ENCODE measurements around the gene RPRD2.

The RPRD2 gene

GRCh38 chr1:150352866-150353265 lies 11.1 kb upstream of the RPRD2 start:
- TF ChIP-seq ZNF274 (IDR thresholded peaks at IDR 0.05; ENCODE audit: low read depth, low read length) = no peak
- no peak for TF ChIP-seq SUZ12 (IDR thresholded peaks at IDR 0.05; ENCODE audit: extremely low read depth, insufficient read depth, insufficient read length)
- no peak for TF ChIP-seq YY1 (IDR thresholded peaks at IDR 0.05; ENCODE audit: insufficient read depth, insufficient read length)
- Histone ChIP-seq H3K27me3 (ENCODE audit: insufficient read depth, insufficient read length) (no peaks in the 10 kb centered on the region), H3K4me3 (ENCODE audit: insufficient read length, low read depth) (no peak overlapping the region), H3K36me3 (ENCODE audit: insufficient read depth, insufficient read length, low read length) (peaks cover 74% of the 10 kb centered on the region), H3K9ac (ENCODE audit: insufficient read length, low read depth) (no peak overlapping the region), H3K9me3 (ENCODE audit: insufficient read depth, low read length) (no peaks in the 10 kb centered on the region), H3K4me1 (ENCODE audit: insufficient read depth, insufficient read length) (no peaks in the 10 kb centered on the region)
- DNase-seq (ENCODE audit: low read depth, low spot score) = no peak

GRCh38 chr1:150362721-150363425 lies 1.1 kb upstream of the RPRD2 start:
- no peak for TF ChIP-seq SUZ12 (IDR thresholded peaks at IDR 0.05; ENCODE audit: extremely low read depth, insufficient read depth, insufficient read length)
- no peak for TF ChIP-seq ZNF274 (IDR thresholded peaks at IDR 0.05; ENCODE audit: low read depth, low read length)
- no peak for TF ChIP-seq YY1 (IDR thresholded peaks at IDR 0.05; ENCODE audit: insufficient read depth, insufficient read length)
- H3K9me3 ChIP-seq (ENCODE audit: insufficient read depth, low read length) = no peaks in the 10 kb centered on the region
- H3K36me3 ChIP-seq (ENCODE audit: insufficient read depth, insufficient read length, low read length) = peaks cover 7% of the 10 kb centered on the region
- H3K27me3 ChIP-seq (ENCODE audit: insufficient read depth, insufficient read length) = no peaks in the 10 kb centered on the region
- H3K4me1 ChIP-seq (ENCODE audit: insufficient read depth, insufficient read length) = peaks cover 4% of the 10 kb centered on the region
- H3K9ac ChIP-seq (ENCODE audit: insufficient read length, low read depth) = peak overlapping the region; percentile 83
- peak overlapping the region; percentile 88 for H3K4me3 ChIP-seq (ENCODE audit: insufficient read length, low read depth)
- no peak for DNase-seq (ENCODE audit: low read depth, low spot score)

GRCh38 chr1:150364231-150365003 lies 470 bp downstream of the RPRD2 start:
- DNase-seq (ENCODE audit: low read depth, low spot score) = peak; percentile 70
- Histone ChIP-seq H3K9me3 (ENCODE audit: insufficient read depth, low read length) (no peaks in the 10 kb centered on the region), H3K4me1 (ENCODE audit: insufficient read depth, insufficient read length) (peaks cover 7% of the 10 kb centered on the region), H3K9ac (ENCODE audit: insufficient read length, low read depth) (peak overlapping the region; percentile 97), H3K27me3 (ENCODE audit: insufficient read depth, insufficient read length) (no peaks in the 10 kb centered on the region), H3K4me3 (ENCODE audit: insufficient read length, low read depth) (peak overlapping the region; percentile 88), H3K36me3 (ENCODE audit: insufficient read depth, insufficient read length, low read length) (peaks cover 2% of the 10 kb centered on the region)
- TF ChIP-seq SUZ12 (IDR thresholded peaks at IDR 0.05; ENCODE audit: extremely low read depth, insufficient read depth, insufficient read length) = no peak
- peak; percentile 68 for TF ChIP-seq YY1 (IDR thresholded peaks at IDR 0.05; ENCODE audit: insufficient read depth, insufficient read length)
- TF ChIP-seq ZNF274 (IDR thresholded peaks at IDR 0.05; ENCODE audit: low read depth, low read length) = no peak

- Histone ChIP-seq H3K27me3 (ENCODE audit: insufficient read depth, insufficient read length) (no peaks in the 10 kb centered on the region), H3K9me3 (ENCODE audit: insufficient read depth, low read length) (no peaks in the 10 kb centered on the region), H3K4me3 (ENCODE audit: insufficient read length, low read depth) (peak overlapping the region; percentile 88), H3K36me3 (ENCODE audit: insufficient read depth, insufficient read length, low read length) (peaks cover 2% of the 10 kb centered on the region), H3K9ac (ENCODE audit: insufficient read length, low read depth) (peak overlapping the region; percentile 97), H3K4me1 (ENCODE audit: insufficient read depth, insufficient read length) (peaks cover 7% of the 10 kb centered on the region)
- no peak for DNase-seq (ENCODE audit: low read depth, low spot score)
- no peak for TF ChIP-seq ZNF274 (IDR thresholded peaks at IDR 0.05; ENCODE audit: low read depth, low read length)
- TF ChIP-seq SUZ12 (IDR thresholded peaks at IDR 0.05; ENCODE audit: extremely low read depth, insufficient read depth, insufficient read length) = no peak
- no peak for TF ChIP-seq YY1 (IDR thresholded peaks at IDR 0.05; ENCODE audit: insufficient read depth, insufficient read length)
These were observed 2.0 kb downstream of the RPRD2 start for GRCh38 chr1:150365941-150366340.

- Histone ChIP-seq H3K36me3 (ENCODE audit: insufficient read depth, insufficient read length, low read length) (peaks cover 2% of the 10 kb centered on the region), H3K4me3 (ENCODE audit: insufficient read length, low read depth) (peak overlapping the region; percentile 88), H3K27me3 (ENCODE audit: insufficient read depth, insufficient read length) (no peaks in the 10 kb centered on the region), H3K4me1 (ENCODE audit: insufficient read depth, insufficient read length) (peaks cover 7% of the 10 kb centered on the region), H3K9me3 (ENCODE audit: insufficient read depth, low read length) (no peaks in the 10 kb centered on the region), H3K9ac (ENCODE audit: insufficient read length, low read depth) (peak overlapping the region; percentile 97)
- no peak for DNase-seq (ENCODE audit: low read depth, low spot score)
- TF ChIP-seq SUZ12 (IDR thresholded peaks at IDR 0.05; ENCODE audit: extremely low read depth, insufficient read depth, insufficient read length) = no peak
- TF ChIP-seq ZNF274 (IDR thresholded peaks at IDR 0.05; ENCODE audit: low read depth, low read length) = no peak
- no peak for TF ChIP-seq YY1 (IDR thresholded peaks at IDR 0.05; ENCODE audit: insufficient read depth, insufficient read length)
These were observed 2.7 kb downstream of the RPRD2 start for GRCh38 chr1:150366416-150367296.

GRCh38 chr1:150371110-150371509 lies 7.2 kb downstream of the RPRD2 start:
- TF ChIP-seq YY1 (IDR thresholded peaks at IDR 0.05; ENCODE audit: insufficient read depth, insufficient read length) (no peak), ZNF274 (IDR thresholded peaks at IDR 0.05; ENCODE audit: low read depth, low read length) (no peak), SUZ12 (IDR thresholded peaks at IDR 0.05; ENCODE audit: extremely low read depth, insufficient read depth, insufficient read length) (no peak)
- H3K36me3 ChIP-seq (ENCODE audit: insufficient read depth, insufficient read length, low read length) = peaks cover 6% of the 10 kb centered on the region
- H3K27me3 ChIP-seq (ENCODE audit: insufficient read depth, insufficient read length) = no peaks in the 10 kb centered on the region
- DNase-seq (ENCODE audit: low read depth, low spot score) = no peak
- peaks cover 2% of the 10 kb centered on the region for H3K4me1 ChIP-seq (ENCODE audit: insufficient read depth, insufficient read length)
- no peaks in the 10 kb centered on the region for H3K9me3 ChIP-seq (ENCODE audit: insufficient read depth, low read length)
- no peak overlapping the region for H3K9ac ChIP-seq (ENCODE audit: insufficient read length, low read depth)
- no peak overlapping the region for H3K4me3 ChIP-seq (ENCODE audit: insufficient read length, low read depth)
